Stimulated activated CD8-positive, alpha-beta memory T cell treated with anti-CD3 and anti-CD28 coated beads, Interleukin-12 subunit alpha, Interleukin-12 subunit beta, amount 100 ng/mL, for 1 hour (primary cell): ENCODE measurements around the gene IFNA10.
"Not testable (repeated sequence)": the region's sequence is repeated elsewhere in the genome, so short reads cannot be mapped to it uniquely, and the experiment has no call there.

ENCODE experiments used
- DNase-seq: peaks from one replicate; pipeline ENCODE4 v3.0.0-alpha.2; 2020; ENCODE audit warnings: low read depth

The IFNA10 gene

GRCh38 chr9:21194867-21195776 lies 11.8 kb downstream of the IFNA10 start:
- not testable (repeated sequence) for DNase-seq

GRCh38 chr9:21187487-21187886 lies 19.5 kb downstream of the IFNA10 start, which contains the start of gene IFNA4:
Gene IFNA4, minus strand, starts transcription at chr9:21187587. Its CDS starts 56 bp downstream, at chr9:21187531.
- not testable (repeated sequence) for DNase-seq

- DNase-seq: not testable (repeated sequence)
Observed at GRCh38 chr9:21182810-21183736, 23.9 kb downstream of the IFNA10 start.

- no peak for DNase-seq
Observed at GRCh38 chr9:21174671-21175070, 32.3 kb downstream of the IFNA10 start.

GRCh38 chr9:21172156-21172555 lies 34.8 kb downstream of the IFNA10 start:
- DNase-seq: no peak

- no peak for DNase-seq
Observed at GRCh38 chr9:21171351-21171750, 35.6 kb downstream of the IFNA10 start.

GRCh38 chr9:21166560-21166959 lies 40.4 kb downstream of the IFNA10 start, which contains the start of gene IFNA21:
Gene IFNA21, minus strand, starts transcription at chr9:21166660. Its CDS starts 48 bp downstream, at chr9:21166612.
- DNase-seq: not testable (repeated sequence)

- no peak for DNase-seq
Observed at GRCh38 chr9:21165516-21165915, 41.4 kb downstream of the IFNA10 start.

- peak; percentile 13 for DNase-seq
Observed at GRCh38 chr9:21160178-21160577, 46.8 kb downstream of the IFNA10 start.
